Measurements from ENCODE around the gene BAG5. TPM values are rescaled to one million over a fixed set of nuclear protein-coding genes. Genes with fewer than 3 reads are reported as not detected.

BAG5 gene
- total RNA-seq, 1 experiment from 2014 or later, result 28.9 TPM

DNA sequence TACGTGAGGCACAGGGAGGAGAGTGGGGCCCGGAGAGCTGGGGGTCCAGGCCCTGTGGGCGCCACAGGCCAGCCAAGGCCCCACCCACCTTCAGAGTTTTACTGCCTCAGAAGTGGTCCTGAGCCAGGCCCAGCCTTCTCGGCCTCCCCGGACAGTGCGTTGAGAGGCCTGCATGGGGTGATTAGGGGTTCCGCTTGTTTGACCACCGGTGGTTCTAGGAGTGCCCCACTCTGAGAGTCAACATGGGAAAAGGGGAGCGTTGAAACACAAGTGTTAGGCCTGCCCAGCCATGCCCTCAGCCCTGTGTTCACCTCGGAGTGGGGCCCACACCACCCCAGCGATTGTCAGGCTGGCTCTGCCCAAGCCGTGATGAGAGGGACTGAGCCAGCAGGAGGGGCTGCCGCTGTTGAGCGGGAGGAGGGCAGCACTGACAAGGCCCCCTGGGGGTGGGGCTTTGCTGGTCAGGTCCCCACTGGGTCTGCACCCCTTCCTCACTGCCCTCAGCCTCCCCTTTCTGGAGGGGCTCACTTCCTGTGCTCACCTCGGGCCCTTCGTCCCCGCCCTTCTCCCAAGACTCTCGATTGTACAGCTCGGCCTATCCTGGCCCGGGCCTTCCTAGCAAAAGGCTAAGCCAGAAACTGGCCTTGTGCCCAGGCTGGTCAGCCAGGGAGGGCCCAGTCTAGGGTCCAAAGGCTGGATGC, 44.6 kb downstream of the BAG5 start:
- Mint-ChIP-seq H3K27ac (ENCODE audit: unreplicated experiment) (no peak overlapping the region), H3K36me3 (ENCODE audit: insufficient read depth, unreplicated experiment) (peaks cover 50% of the 10 kb centered on the region), H3K9me3 (ENCODE audit: unreplicated experiment) (no peaks in the 10 kb centered on the region), H3K4me1 (ENCODE audit: low read depth, unreplicated experiment) (peaks cover 7% of the 10 kb centered on the region), H3K4me3 (ENCODE audit: unreplicated experiment) (no peak overlapping the region), H3K27me3 (ENCODE audit: insufficient read depth, unreplicated experiment) (no peaks in the 10 kb centered on the region)
- no peaks in the 10 kb centered on the region for H3K27me3 ChIP-seq (replicated peaks; ENCODE audit: control insufficient read depth, insufficient read depth, low read length)
- TF ChIP-seq, protein P1, sequence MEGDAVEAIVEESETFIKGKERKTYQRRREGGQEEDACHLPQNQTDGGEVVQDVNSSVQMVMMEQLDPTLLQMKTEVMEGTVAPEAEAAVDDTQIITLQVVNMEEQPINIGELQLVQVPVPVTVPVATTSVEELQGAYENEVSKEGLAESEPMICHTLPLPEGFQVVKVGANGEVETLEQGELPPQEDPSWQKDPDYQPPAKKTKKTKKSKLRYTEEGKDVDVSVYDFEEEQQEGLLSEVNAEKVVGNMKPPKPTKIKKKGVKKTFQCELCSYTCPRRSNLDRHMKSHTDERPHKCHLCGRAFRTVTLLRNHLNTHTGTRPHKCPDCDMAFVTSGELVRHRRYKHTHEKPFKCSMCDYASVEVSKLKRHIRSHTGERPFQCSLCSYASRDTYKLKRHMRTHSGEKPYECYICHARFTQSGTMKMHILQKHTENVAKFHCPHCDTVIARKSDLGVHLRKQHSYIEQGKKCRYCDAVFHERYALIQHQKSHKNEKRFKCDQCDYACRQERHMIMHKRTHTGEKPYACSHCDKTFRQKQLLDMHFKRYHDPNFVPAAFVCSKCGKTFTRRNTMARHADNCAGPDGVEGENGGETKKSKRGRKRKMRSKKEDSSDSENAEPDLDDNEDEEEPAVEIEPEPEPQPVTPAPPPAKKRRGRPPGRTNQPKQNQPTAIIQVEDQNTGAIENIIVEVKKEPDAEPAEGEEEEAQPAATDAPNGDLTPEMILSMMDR (IDR thresholded peaks at IDR 0.05; ENCODE audit: insufficient read depth in 1 of 2, low read depth in 1 of 2, low read length in 1 of 2, severe bottlenecking in 1 of 2, unreplicated experiment in 1 of 2), result no peak
- peaks cover 12% of the 10 kb centered on the region for H3K4me1 ChIP-seq
- no TSS peak for BruUV-seq (replicated peaks)
- intact Hi-C loops (cut with micrococcal nuclease; ENCODE audit: unreplicated experiment), result loop anchor here (1.0 kb wide), 1 partner anchor 28 kb away; no protein-coding TSS in a partner anchor
- no peak overlapping the region for H3K4me3 ChIP-seq (ENCODE audit: low read depth, low read length)
- POLR2A ChIA-PET, result no interaction called here
- peaks cover 9% of the 10 kb centered on the region for H3K36me3 ChIP-seq (ENCODE audit: control insufficient read depth, insufficient read depth, low read length)
- no peak for DNase-seq
- CTCF ChIA-PET, result interaction anchor here (0.6 to 2.8 kb wide), 13 partner anchors 8 to 220 kb away, joined by 3 to 49 read pairs (median 4); partner anchors contain the start of gene TRMT61A
- H3K9me3 ChIP-seq, result no peaks in the 10 kb centered on the region

DNA sequence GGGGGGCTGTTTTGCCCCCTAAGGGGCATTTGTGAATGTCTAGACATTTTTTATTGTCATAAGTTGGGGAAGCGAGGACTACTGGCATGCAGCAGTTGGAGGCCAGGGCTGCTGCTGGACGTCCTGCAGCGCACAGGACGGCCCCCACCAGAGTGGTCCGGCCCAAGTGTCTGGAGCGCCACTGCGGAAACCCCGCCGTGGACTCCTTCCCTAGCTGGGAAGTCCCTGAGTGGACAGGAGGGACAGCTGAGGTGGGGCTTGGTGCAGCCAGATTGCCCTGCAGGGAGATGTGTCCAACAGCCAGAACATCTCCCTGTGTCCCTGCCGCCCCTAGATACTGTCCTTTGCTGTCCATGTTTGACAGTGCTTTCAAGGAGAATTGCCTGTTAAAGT, 45.3 kb downstream of the BAG5 start:
- TF ChIP-seq, protein P1 (IDR thresholded peaks at IDR 0.05; ENCODE audit: insufficient read depth in 1 of 2, low read depth in 1 of 2, low read length in 1 of 2, severe bottlenecking in 1 of 2, unreplicated experiment in 1 of 2), result no peak
- no TSS peak for BruUV-seq (replicated peaks)
- peaks cover 9% of the 10 kb centered on the region for H3K36me3 ChIP-seq (ENCODE audit: control insufficient read depth, insufficient read depth, low read length)
- no peaks in the 10 kb centered on the region for H3K27me3 ChIP-seq (replicated peaks; ENCODE audit: control insufficient read depth, insufficient read depth, low read length)
- DNase-seq, result no peak
- no peak overlapping the region for H3K4me3 ChIP-seq (ENCODE audit: low read depth, low read length)
- no peaks in the 10 kb centered on the region for H3K9me3 Mint-ChIP-seq (ENCODE audit: unreplicated experiment)
- intact Hi-C loops (cut with micrococcal nuclease; ENCODE audit: unreplicated experiment), result no loop called here
- no peak overlapping the region for H3K4me3 Mint-ChIP-seq (ENCODE audit: unreplicated experiment)
- H3K27me3 Mint-ChIP-seq (ENCODE audit: insufficient read depth, unreplicated experiment), result no peaks in the 10 kb centered on the region
- no peaks in the 10 kb centered on the region for H3K9me3 ChIP-seq
- H3K27ac Mint-ChIP-seq (ENCODE audit: unreplicated experiment), result no peak overlapping the region
- H3K36me3 Mint-ChIP-seq (ENCODE audit: insufficient read depth, unreplicated experiment), result peaks cover 46% of the 10 kb centered on the region
- ChIA-PET POLR2A (no interaction called here), CTCF (interaction anchor here (0.6 to 2.8 kb wide), 2 partner anchors 23 to 29 kb away, joined by 4 to 49 read pairs; no protein-coding TSS in a partner anchor)
- peaks cover 10% of the 10 kb centered on the region; the same call in 1 of the 2 replicates for H3K4me1 ChIP-seq
- peaks cover 7% of the 10 kb centered on the region for H3K4me1 Mint-ChIP-seq (ENCODE audit: low read depth, unreplicated experiment)

DNA sequence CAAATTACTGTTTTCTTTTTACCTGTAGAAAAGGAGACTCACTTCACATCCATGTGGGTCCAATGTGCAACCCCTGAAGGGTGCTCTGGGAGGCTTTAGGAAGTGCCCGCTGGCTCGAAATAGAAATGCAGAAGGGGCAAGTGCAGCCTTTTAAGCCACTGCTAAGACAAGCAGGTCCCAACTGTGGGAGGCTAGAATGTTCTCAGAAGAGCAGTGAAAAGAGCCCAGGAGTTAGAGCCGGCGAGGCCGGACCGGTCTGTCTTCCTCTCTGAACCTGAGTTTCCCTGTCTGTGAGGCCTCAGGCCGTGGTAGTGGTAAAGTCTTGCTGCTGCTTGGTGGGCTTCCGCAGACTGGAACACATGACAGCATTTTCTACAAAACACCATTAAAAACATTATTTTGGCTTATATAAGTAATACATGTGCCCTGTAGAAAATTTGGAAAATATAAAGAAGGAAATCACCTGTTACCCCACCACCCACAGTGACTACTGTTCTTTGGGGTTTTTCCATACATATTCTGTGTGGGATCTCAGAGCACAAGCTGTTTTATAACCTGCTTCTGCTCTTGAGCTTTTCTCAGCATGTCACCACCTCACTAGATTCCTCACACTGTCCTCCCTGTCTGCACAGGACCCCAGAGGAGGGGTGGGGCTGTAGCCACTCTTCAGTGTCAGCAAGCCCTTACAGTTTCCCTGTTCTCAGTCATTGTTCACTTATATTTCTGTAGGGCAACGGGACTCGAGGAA, 45.9 kb downstream of the BAG5 start:
- POLR2A ChIA-PET, result no interaction called here
- TF ChIP-seq, protein P1 (IDR thresholded peaks at IDR 0.05; ENCODE audit: insufficient read depth in 1 of 2, low read depth in 1 of 2, low read length in 1 of 2, severe bottlenecking in 1 of 2, unreplicated experiment in 1 of 2), result no peak
- no peaks in the 10 kb centered on the region for H3K27me3 Mint-ChIP-seq (ENCODE audit: insufficient read depth, unreplicated experiment)
- DNase-seq, result no peak
- intact Hi-C loops (cut with micrococcal nuclease; ENCODE audit: unreplicated experiment), result no loop called here
- Histone ChIP-seq H3K4me3 (ENCODE audit: low read depth, low read length) (no peak overlapping the region), H3K27me3 (replicated peaks; ENCODE audit: control insufficient read depth, insufficient read depth, low read length) (no peaks in the 10 kb centered on the region), H3K4me1 (peaks cover 10% of the 10 kb centered on the region; the same call in 1 of the 2 replicates), H3K36me3 (ENCODE audit: control insufficient read depth, insufficient read depth, low read length) (peaks cover 9% of the 10 kb centered on the region), H3K9me3 (no peaks in the 10 kb centered on the region)
- CTCF ChIA-PET, result interaction anchor here (0.6 to 2.8 kb wide), 3 partner anchors 23 to 44 kb away, joined by 4 to 49 read pairs (median 4); no protein-coding TSS in a partner anchor
- H3K9me3 Mint-ChIP-seq (ENCODE audit: unreplicated experiment), result no peaks in the 10 kb centered on the region
- peaks cover 40% of the 10 kb centered on the region for H3K36me3 Mint-ChIP-seq (ENCODE audit: insufficient read depth, unreplicated experiment)
- no peak overlapping the region for H3K27ac Mint-ChIP-seq (ENCODE audit: unreplicated experiment)
- peaks cover 7% of the 10 kb centered on the region for H3K4me1 Mint-ChIP-seq (ENCODE audit: low read depth, unreplicated experiment)
- BruUV-seq (replicated peaks), result no TSS peak
- no peak overlapping the region for H3K4me3 Mint-ChIP-seq (ENCODE audit: unreplicated experiment)

All from Caco-2 (cell line).